Tibial nerve (tissue), 4 donors: Measurements from ENCODE around the gene LIPC. TPM values are rescaled to one million over a fixed set of nuclear protein-coding genes. Genes with fewer than 3 reads are reported as not detected.

Source experiments
- DNase-seq, 2 donors: peaks; one replicate each; pipeline ENCODE4 v3.0.0-alpha.2; 2019; ENCODE audit warnings: low spot score in 2 of 2
- H3K27ac ChIP-seq, 4 donors: fragments of 200-600 bp; sonication (generic) in 3 of 4; one replicate each; pipeline ENCODE4 v1.5.1; 2017 to 2019; ENCODE audit warnings: mild to moderate bottlenecking in 1 of 4
- H3K27me3 ChIP-seq, 2 donors: fragments of 200-600 bp; sonication (generic) in 1 of 2; one replicate each; pipeline versions ENCODE4 v1.5.1 to v1.6.0; 2017 to 2019
- H3K36me3 ChIP-seq, 3 donors: fragments of 200-600 bp; sonication (generic); one replicate each; pipeline ENCODE4 v1.5.1; 2018 to 2019
- H3K4me1 ChIP-seq, 4 donors: fragments of 200-600 bp; sonication (generic) in 3 of 4; one replicate each; pipeline ENCODE4 v1.5.1; 2017 to 2019
- H3K4me3 ChIP-seq, 4 donors: fragments of 200-600 bp; sonication (generic) in 3 of 4; one replicate each; pipeline ENCODE4 v1.5.1; 2017 to 2019; ENCODE audit warnings: mild to moderate bottlenecking in 1 of 4, moderate library complexity in 1 of 4
- H3K9me3 ChIP-seq, 4 donors: fragments of 200-600 bp; sonication (generic) in 3 of 4; one replicate each; pipeline ENCODE4 v1.5.1; 2017 to 2019
- EP300 ChIP-seq, 2 donors: sonication (generic); formaldehyde crosslinking; IDR thresholded peaks; one replicate each; pipeline ENCODE4 v1.6.1; 2017; ENCODE audit warnings: antibody characterized with exemption in 2 of 2, mild to moderate bottlenecking in 1 of 2
- POLR2A ChIP-seq, 2 donors: fragments of 450-650 bp; IDR thresholded peaks; one replicate each; pipeline ENCODE4 v1.6.1; 2017; ENCODE audit warnings: antibody characterized with exemption in 2 of 2, mild to moderate bottlenecking in 2 of 2, moderate library complexity in 2 of 2
- WGBS, 2 donors: methylation state at CpG; one replicate each; pipeline ENCODE4 v1.1.5; 2018; 5-methylcytosine and 5-hydroxymethylcytosine counted together
- total RNA-seq, 4 donors: library from RNA; depleted of rRNA; stranded (reverse); fragments of >200 nt; gene quantifications; one replicate each; pipeline ENCODE4 v1.1.0, GENCODE V29; 2016
- TF ChIP-seq, protein P1 (sequence below), 5 experiments: fragments of 200-600 bp in 3 of 5; fragments of 450-650 bp in 2 of 5; sonication (generic) in 3 of 5; IDR thresholded peaks; one replicate each; pipeline ENCODE4 v1.5.1; 2016 to 2019; ENCODE audit warnings: antibody characterized with exemption in 5 of 5, mild to moderate bottlenecking in 3 of 5, moderate library complexity in 2 of 5

The LIPC gene
- total RNA-seq, 4 donors from 2014 or later, result 11.2 to 18.4 (median 14.7) TPM

DNA sequence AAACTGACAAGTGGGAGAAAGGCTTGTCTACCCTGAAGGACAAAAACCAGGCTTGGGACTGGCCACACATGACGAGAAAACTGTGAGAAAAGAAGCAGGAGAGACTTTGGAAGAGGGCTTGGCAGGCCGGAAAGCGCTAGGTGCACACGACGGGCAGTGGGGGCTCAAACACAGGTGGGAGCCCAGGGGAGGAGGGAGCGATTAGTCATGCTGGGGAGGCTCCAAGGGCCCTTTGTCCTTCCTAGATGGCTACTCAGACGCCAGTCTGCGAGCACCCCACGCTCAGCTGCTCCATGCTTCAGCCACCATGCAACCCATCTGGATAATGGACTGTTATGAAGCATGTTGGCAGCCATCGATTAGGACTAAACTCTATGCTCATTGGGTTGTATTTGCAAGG lies 17.1 kb downstream of the LIPC start:
- Histone ChIP-seq H3K27me3 (no peaks in the 10 kb centered on the region), H3K9me3 (no peaks in the 10 kb centered on the region), H3K36me3 (no peaks in the 10 kb centered on the region), H3K4me3 (no peak overlapping the region), H3K27ac (no peak overlapping the region), H3K4me1 (peaks cover 0 to 8% (median 0%) of the 10 kb centered on the region in 4 donors)
- no peak for DNase-seq
- TF ChIP-seq EP300 (IDR thresholded peaks at IDR 0.05) (no peak), POLR2A (IDR thresholded peaks at IDR 0.05) (no peak)
- TF ChIP-seq, protein P1, sequence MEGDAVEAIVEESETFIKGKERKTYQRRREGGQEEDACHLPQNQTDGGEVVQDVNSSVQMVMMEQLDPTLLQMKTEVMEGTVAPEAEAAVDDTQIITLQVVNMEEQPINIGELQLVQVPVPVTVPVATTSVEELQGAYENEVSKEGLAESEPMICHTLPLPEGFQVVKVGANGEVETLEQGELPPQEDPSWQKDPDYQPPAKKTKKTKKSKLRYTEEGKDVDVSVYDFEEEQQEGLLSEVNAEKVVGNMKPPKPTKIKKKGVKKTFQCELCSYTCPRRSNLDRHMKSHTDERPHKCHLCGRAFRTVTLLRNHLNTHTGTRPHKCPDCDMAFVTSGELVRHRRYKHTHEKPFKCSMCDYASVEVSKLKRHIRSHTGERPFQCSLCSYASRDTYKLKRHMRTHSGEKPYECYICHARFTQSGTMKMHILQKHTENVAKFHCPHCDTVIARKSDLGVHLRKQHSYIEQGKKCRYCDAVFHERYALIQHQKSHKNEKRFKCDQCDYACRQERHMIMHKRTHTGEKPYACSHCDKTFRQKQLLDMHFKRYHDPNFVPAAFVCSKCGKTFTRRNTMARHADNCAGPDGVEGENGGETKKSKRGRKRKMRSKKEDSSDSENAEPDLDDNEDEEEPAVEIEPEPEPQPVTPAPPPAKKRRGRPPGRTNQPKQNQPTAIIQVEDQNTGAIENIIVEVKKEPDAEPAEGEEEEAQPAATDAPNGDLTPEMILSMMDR (IDR thresholded peaks at IDR 0.05), result no peak
- WGBS, 2 donors, result 89 to 90% methylated on average over 9 to 10 of the region's 10 CpGs

DNA sequence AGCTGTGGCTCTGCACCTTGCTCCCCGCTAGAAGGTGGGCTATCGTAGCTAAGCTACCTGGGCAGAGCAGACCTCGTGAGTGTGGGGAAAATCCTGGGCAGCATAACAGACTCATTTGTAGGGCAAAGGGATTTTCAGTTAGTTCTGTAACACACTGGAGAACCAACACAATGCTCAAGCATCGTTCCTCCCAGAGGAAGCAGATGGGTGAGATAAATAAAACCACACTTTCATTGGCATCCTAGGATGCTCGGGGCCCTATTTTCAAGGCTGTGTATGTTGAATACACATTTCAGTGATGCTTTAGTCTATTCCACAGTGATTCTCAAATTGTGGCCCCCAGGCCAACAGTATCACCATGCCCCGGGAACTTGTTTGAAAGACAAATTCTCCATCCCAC lies 20.0 kb downstream of the LIPC start:
- Histone ChIP-seq H3K27me3 (no peaks in the 10 kb centered on the region), H3K9me3 (no peaks in the 10 kb centered on the region), H3K4me3 (no peak overlapping the region), H3K4me1 (peaks cover 0 to 8% (median 0%) of the 10 kb centered on the region in 4 donors), H3K36me3 (no peaks in the 10 kb centered on the region), H3K27ac (no peak overlapping the region)
- TF ChIP-seq, protein P1 (IDR thresholded peaks at IDR 0.05), result no peak
- no peak for TF ChIP-seq EP300 (IDR thresholded peaks at IDR 0.05)
- TF ChIP-seq POLR2A (IDR thresholded peaks at IDR 0.05), result no peak
- no peak for DNase-seq
- 89% methylated on average over 6 of the region's 6 CpGs for WGBS, 2 donors

DNA sequence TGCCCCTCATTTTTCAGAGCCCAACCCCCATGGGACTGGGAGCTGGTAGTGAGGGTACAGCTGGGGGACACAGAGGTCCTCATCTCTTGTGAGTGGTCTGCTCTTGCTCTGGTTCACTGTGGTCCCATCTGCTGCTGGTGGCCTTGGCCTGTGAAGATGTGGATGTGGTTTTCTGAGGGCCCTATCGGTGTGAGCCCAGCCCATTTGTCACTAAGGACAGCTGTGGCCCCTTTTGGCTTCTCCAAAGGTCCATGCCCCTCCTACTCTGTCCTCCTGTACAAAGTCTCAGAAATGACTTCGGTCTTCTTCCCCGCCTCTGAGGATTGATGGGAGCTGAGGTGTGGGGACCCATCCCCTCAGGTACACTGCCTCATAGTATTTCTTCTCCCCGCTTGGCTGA lies 21.0 kb downstream of the LIPC start:
- DNase-seq, result no peak
- peaks cover 0 to under 1% (median 0%) of the 10 kb centered on the region in 4 donors for H3K4me1 ChIP-seq
- no peak overlapping the region for H3K27ac ChIP-seq

DNA sequence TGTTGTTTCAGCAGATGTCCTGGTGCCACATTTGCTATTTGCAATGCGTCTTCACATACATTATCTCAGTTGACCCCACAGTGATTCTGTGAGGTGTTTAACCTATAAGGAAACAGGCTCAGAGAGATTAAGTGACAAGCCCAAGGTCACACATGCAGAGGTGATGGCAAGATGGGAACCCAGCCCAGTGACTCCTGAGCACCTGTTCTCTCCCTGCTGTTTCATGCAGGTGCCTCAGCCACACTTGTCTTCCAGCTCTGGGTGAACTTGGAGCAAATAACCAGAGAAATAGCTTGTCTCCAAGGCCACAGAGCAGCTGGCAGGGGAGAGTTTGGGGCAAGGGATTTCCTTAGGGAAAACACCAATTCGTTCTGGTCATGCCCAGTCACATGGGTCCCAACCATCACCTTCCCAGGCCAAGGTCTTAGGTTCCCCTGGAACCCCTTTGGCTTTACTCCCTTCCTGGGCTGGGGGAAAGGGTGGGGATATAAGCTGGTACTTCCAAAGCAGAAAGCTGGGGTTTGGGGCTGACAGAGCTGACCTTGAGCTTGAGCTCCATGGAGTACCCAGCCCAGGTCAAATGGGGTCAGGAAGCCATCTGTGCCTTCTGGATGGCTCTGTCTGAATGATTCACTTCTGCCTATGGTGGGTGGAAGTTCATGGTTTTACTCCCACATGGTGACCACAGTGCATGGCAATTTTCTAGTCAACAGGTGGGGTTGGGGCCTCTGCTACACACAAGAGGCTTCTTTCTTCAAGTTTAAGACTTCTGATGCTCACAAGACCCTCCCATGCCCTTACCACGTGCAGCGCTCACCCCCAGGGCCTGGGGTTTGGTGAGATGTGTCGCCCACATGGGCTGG lies 22.4 kb downstream of the LIPC start:
- Histone ChIP-seq H3K4me3 (no peak overlapping the region), H3K36me3 (no peaks in the 10 kb centered on the region), H3K4me1 (peaks cover 0 to 7% (median 3%) of the 10 kb centered on the region in 4 donors), H3K9me3 (no peaks in the 10 kb centered on the region), H3K27me3 (no peaks in the 10 kb centered on the region), H3K27ac (no peak overlapping the region)
- TF ChIP-seq EP300 (IDR thresholded peaks at IDR 0.05), result no peak
- no peak for TF ChIP-seq POLR2A (IDR thresholded peaks at IDR 0.05)
- TF ChIP-seq, protein P1 (IDR thresholded peaks at IDR 0.05), result no peak
- no peak for DNase-seq
- WGBS, 2 donors, result 76 to 90% methylated on average over 5 of the region's 5 CpGs

More for the DNA sequence above, 21.0 kb downstream of the LIPC start:
- Histone ChIP-seq H3K9me3 (no peaks in the 10 kb centered on the region), H3K36me3 (no peaks in the 10 kb centered on the region), H3K4me3 (no peak overlapping the region), H3K27me3 (no peaks in the 10 kb centered on the region)
- TF ChIP-seq EP300 (IDR thresholded peaks at IDR 0.05) (no peak), POLR2A (IDR thresholded peaks at IDR 0.05) (no peak)
- TF ChIP-seq, protein P1 (IDR thresholded peaks at IDR 0.05), result no peak
- 91 to 92% methylated on average over 4 of the region's 4 CpGs for WGBS, 2 donors

DNA sequence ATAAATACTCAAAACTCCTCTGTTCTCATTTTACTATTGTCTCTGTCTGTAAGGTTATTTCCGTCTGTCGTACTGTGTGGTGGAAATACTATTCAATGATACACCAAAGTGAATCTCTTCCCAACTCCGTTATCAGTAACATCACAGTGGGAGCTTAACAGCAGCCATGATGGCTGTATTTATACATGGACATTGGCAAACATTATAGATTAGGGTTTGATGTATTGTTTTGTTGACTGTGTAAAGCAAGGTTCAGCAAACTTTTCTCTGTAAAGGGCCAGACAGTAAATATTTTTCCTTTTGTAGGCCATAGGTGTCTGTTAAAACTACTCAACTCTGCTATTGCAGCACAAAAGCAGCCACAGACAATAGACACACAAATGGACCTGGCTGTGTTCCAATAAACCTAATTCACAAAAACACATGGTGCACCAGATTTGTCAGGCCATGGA lies 23.2 kb downstream of the LIPC start:
- TF ChIP-seq EP300 (IDR thresholded peaks at IDR 0.05), result no peak
- TF ChIP-seq, protein P1 (IDR thresholded peaks at IDR 0.05), result no peak
- TF ChIP-seq POLR2A (IDR thresholded peaks at IDR 0.05), result no peak
- H3K36me3 ChIP-seq, result no peaks in the 10 kb centered on the region
- no peaks in the 10 kb centered on the region for H3K27me3 ChIP-seq
- DNase-seq, result no peak
- H3K9me3 ChIP-seq, result no peaks in the 10 kb centered on the region
- H3K4me1 ChIP-seq, result peaks cover 0 to 13% (median 10%) of the 10 kb centered on the region in 4 donors
- no peak overlapping the region for H3K27ac ChIP-seq
- H3K4me3 ChIP-seq, result no peak overlapping the region
- 88 to 94% methylated on average over 3 of the region's 3 CpGs for WGBS, 2 donors
